ENCODE data around the gene IGF2BP2. TPM values are rescaled to one million over a fixed set of nuclear protein-coding genes. Genes with fewer than 3 reads are reported as not detected.
A peak's percentile ranks its signal among the peaks of the same experiment; 100 is the strongest.

IGF2BP2 gene
- total and polyA plus RNA-seq, 9 of the 15 experiments (the other 6 are each of a cell fraction or from before 2014, with no cell fraction given): 3.2 to 59.6 (median 30.5) TPM

- no peak for TF ChIP-seq ATF2 (CRISPR knock-in tag; IDR thresholded peaks at IDR 0.05)
- TF ChIP-seq COPS2 (conservative IDR thresholded peaks at IDR 0.05): no peak
- TF ChIP-seq VEZF1 (CRISPR knock-in tag; IDR thresholded peaks at IDR 0.05): peak; percentile 22; the same call in 1 of the 2 replicates
- TF ChIP-seq ZBTB34 (CRISPR knock-in tag; IDR thresholded peaks at IDR 0.05): no peak
- TF ChIP-seq ZBTB7A (IDR thresholded peaks at IDR 0.05; ENCODE audit: borderline replicate concordance, control insufficient read depth, low read depth, low read length): no peak
- TF ChIP-seq, protein P1, sequence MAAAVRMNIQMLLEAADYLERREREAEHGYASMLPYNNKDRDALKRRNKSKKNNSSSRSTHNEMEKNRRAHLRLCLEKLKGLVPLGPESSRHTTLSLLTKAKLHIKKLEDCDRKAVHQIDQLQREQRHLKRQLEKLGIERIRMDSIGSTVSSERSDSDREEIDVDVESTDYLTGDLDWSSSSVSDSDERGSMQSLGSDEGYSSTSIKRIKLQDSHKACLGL (CRISPR knock-in tag; IDR thresholded peaks at IDR 0.05; ENCODE audit: borderline replicate concordance, poor library complexity, severe bottlenecking): no peak
- TF ChIP-seq, protein P2, sequence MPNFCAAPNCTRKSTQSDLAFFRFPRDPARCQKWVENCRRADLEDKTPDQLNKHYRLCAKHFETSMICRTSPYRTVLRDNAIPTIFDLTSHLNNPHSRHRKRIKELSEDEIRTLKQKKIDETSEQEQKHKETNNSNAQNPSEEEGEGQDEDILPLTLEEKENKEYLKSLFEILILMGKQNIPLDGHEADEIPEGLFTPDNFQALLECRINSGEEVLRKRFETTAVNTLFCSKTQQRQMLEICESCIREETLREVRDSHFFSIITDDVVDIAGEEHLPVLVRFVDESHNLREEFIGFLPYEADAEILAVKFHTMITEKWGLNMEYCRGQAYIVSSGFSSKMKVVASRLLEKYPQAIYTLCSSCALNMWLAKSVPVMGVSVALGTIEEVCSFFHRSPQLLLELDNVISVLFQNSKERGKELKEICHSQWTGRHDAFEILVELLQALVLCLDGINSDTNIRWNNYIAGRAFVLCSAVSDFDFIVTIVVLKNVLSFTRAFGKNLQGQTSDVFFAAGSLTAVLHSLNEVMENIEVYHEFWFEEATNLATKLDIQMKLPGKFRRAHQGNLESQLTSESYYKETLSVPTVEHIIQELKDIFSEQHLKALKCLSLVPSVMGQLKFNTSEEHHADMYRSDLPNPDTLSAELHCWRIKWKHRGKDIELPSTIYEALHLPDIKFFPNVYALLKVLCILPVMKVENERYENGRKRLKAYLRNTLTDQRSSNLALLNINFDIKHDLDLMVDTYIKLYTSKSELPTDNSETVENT (CRISPR knock-in tag; IDR thresholded peaks at IDR 0.05): no peak
Measured at GRCh38 chr3:185631108-185631507, 193.7 kb downstream of the IGF2BP2 start (continued).
